ENCODE measurements around the gene MEF2B.
A peak's percentile ranks its signal among the peaks of the same experiment; 100 is the strongest.
"Not testable (repeated sequence)": the region's sequence is repeated elsewhere in the genome, so short reads cannot be mapped to it uniquely, and the experiment has no call there.

MEF2B gene

DNA sequence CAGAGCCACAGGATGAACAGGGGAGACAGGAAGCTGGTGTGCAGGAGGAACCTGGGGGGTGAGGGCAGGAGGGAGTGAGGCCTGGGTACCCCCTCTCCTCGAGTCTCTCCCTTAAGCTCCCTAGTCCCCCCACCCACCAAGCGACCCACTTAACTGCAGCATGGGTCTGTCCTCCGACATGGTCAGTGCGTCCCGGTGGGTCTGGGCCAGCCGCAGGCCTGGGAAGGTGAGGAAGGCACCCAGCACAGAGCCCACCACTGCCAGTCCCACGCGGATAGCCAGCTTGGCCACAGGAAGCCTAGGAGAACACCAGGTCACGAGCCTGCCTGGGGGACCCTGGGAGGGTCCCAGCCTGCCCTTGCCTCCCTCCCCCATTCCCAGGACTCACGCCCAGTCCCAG lies 48.7 kb downstream of the MEF2B start:
- DNase-seq = no peak

- DNase-seq = no peak
Measured at GRCh38 chr19:19120308-19121231, 49.5 kb downstream of the MEF2B start.

DNA sequence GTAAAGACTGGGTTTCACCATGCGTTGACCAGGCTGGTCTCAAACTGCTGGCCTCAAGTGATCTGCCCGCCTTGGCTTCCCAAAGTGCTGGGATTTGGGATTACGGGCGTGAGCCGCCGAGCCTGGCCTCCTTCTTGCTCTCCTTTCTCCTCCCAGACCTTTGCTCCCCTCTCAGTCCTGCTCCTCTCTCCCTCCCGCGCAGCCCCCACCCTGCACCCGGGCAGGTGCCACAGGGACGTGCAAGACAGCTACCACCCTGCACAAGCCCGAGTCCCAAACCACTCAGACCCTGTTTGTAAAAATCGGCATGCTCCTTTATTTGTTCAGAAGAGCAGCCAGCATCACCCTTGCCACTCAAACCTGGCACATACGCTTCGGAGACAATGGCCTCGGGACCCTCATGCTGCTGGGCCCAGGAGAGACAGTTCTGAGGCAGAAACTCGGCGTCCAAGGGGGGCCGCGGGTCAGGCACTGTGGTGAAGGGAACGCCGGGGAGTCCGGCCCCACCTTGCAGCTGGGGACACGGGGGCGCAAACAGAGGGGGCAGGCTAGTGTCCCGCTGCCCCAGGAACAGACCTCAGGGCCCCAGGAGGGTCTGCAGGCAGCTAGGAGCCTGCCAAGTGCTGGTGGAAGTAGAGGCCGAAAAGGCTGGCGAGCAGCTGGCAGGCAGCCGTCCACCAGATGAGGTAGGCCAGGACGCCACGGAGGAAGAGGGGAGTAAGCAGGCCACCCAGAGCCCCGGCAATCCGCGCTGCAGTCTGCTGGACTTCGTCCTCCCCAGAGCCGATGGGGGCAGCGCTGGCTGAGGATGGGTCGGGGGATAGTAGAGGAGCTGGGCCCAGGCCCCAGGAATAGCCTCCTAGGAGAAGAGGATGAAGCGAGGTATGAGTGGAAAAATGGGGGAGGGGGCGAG lies 50.5 kb downstream of the MEF2B start:
- no peak for DNase-seq

- no peak for DNase-seq
Measured at GRCh38 chr19:19115954-19116353, 54.1 kb downstream of the MEF2B start.

DNA sequence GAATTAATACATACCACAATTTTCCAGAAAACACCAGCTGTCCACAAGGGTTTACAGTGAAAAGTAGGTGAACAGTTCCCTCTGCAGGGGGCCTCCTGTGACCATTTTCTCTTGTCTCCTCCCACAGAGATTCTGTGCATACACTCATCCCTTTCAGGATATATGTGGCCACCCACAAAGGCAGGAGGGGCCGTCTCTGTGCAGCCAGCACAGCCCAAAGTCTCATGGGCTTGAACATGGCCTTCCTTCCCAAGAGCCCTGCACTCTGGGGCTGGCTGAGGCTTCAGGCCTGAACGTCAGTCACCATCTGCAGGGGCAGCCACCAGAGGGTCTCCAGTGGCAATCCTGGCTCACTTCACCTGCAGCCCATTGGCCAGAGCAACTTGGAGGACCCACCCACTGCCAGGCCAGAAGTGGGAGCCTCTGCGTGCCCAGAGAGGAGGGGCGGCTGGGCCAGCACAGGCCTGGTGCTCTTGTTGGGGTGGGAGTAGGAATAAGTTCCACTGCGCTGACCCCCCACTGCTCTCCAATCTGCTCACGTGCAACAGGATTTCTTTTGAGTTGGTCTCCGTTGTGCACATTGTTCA lies 56.9 kb downstream of the MEF2B start:
- peak; percentile 81 for DNase-seq

- DNase-seq = no peak
Measured at GRCh38 chr19:19111967-19112580, 58.0 kb downstream of the MEF2B start.

GRCh38 chr19:19111136-19111835 lies 58.8 kb downstream of the MEF2B start:
- DNase-seq = no peak

DNA sequence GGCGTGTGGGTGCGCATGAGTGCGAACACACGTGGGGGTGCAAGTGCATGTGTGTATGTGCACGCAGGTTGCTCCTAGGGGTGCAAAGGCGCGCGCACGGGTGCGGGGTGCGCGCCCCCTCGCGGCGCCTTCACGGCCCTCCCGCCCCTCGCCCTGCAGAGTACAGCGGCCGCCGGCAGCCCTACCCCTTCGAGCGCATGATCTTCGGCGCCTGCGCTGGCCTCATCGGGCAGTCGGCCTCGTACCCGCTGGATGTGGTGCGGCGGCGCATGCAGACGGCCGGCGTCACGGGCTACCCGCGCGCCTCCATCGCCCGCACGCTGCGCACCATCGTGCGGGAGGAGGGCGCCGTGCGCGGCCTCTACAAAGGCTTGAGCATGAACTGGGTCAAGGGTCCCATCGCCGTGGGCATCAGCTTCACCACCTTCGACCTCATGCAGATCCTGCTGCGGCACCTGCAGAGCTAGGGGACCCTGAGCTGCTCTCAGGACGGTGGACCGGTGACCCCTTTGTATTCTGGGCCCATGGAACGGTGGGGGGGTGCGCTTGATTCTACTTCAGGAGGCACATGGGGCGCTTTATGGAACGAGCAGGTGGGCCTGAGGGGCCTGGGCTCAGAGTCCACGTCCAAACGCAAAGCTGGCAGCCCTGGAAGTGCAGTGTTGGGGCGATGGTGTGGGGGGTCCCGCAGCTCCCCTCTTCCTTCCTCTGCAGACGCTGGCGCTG lies 59.5 kb downstream of the MEF2B start:
- no peak for DNase-seq

- no peak for DNase-seq
Measured at GRCh38 chr19:19109601-19110000, 60.5 kb downstream of the MEF2B start.

DNA sequence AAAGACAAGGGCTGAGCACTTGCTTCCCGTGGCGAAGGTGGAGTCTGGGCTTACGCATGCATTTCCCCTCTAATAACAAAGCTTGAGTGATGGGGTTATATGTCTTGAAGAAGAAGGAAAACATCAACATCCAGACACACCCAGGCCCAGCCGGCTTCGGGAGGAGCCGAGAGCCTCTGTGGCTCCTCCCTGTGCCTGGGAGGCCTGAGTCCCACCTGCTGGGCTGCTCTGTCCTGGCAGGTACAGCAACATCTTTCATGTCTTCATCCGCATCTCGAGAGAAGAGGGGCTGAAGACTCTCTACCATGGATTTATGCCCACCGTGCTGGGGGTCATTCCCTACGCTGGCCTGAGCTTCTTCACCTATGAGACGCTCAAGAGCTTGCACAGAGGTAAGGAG lies 62.4 kb downstream of the MEF2B start:
- DNase-seq = no peak

GRCh38 chr19:19106938-19107337 lies 63.1 kb downstream of the MEF2B start:
- DNase-seq = not testable (repeated sequence)

GRCh38 chr19:19106056-19106551 lies 64.0 kb downstream of the MEF2B start:
- no peak for DNase-seq

DNA sequence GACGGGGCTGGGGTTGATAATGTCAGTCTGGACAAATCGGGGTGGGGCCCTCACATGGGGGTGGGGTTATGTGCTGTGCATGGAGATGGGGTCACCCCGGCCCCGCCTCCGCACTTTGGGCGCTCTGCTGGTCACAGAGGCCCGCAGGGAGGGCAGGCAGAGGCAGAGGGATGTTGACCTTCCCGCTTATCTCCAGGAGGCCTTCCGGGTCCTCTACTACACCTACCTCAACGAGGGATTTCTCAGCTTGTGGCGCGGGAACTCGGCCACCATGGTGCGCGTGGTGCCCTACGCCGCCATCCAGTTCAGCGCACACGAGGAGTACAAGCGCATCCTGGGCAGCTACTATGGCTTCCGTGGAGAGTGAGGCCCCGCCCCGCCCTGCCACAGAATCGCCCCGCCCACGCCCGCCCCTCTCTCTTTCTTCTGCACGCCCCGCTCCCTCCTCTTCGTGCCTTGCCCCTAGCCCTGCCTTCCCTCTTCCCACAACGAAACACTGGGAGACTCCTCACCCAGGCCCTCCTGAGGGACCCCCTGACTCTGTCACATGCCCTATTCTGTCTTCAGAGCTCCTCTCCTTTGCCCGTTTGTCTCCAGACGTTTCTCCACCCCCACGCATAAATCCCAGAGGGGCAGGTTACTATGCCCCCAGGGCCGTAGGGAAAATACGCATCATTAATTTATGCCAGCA lies 64.6 kb downstream of the MEF2B start:
- DNase-seq = no peak

- DNase-seq = no peak
Measured at GRCh38 chr19:19103167-19103566, 66.9 kb downstream of the MEF2B start.

GRCh38 chr19:19102566-19102965 lies 67.5 kb downstream of the MEF2B start:
- DNase-seq = not testable (repeated sequence)

DNA sequence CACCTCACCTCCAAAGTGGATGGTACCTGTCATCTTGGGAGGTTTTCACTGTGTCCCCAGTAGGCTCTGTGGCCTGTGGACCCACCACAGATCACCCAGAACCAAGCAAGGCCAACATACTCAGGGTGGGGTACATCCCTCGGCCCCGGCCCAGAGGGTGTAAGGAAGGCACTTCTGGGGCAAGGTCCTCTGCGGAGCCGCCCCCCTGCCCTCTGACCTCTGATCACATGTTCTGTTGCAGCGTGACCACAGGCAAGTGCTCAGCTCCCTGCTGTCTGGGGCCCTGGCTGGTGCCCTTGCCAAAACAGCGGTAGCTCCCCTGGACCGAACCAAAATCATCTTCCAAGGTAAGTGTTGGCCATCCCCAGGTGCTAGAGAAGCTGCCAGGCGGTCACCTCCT lies 68.5 kb downstream of the MEF2B start:
- no peak for DNase-seq

GRCh38 chr19:19098703-19099632 lies 71.1 kb downstream of the MEF2B start:
- DNase-seq = no peak

DNA sequence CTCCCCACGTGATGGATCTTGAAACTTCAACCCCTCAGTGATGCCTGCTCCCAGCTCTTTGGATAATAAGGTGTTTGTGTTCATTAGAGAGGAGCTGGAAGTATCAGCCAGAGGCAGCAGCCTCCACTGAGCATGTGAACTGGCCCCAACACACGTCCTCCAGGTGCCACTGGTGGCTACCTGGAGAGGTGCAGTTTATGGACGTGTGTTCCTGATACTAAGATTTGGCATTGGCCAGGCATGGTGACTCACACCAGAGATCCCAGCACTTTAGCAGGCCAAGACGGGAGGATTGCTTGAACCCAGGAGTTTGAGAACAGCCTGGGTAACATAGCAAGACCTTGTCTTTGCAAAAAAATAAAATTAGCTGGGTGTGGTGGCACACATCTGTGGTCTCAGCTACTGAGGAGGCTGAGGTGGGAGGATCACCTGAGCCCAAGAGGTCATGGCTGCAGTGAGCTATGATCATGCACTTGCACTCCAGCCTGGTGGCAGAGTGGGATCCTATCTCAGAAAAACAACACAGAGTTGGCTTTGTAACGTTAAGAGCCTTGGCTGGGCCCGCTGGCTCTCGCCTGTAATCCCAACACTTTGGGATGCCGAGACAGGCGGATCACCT lies 71.9 kb downstream of the MEF2B start:
- DNase-seq = no peak

Data from NCI-H524 treated with DMSO at 0.1 percent for 48 hours (cell line).